ENCODE measurements around the gene RAP2B. TPM values are rescaled to one million over a fixed set of nuclear protein-coding genes. Genes with fewer than 3 reads are reported as not detected.
A peak's percentile ranks its signal among the peaks of the same experiment; 100 is the strongest.

Gene RAP2B
- polyA plus RNA-seq, 3 donors, result 17.5 to 35.5 (median 24.7) TPM

DNA sequence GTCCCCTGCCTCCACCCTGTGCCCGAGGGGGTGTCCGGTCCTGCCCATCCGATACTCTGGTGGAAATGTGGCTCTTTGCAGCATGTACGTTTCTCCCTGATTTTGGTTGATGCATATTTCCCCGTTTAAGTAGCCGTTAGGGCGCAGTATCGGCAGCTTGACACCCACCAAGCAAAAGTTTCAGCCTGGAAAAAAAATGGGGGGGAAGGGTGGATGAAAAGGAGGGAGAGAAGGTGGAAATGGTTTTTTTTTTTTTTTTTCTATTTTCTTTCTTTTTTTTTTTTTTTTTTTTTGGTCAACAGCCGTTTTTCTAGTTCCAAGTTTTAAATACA, 1.3 kb downstream of the RAP2B start:
- 0% methylated on average over 6 of the region's 9 CpGs for WGBS (ENCODE audit: insufficient coverage)
- Histone ChIP-seq H4K20me1 (ENCODE audit: insufficient read depth, low read length) (peaks cover 58% of the 10 kb centered on the region), H3K4me3 (replicated peaks in 1 of 3; ENCODE audit: low read depth in 2 of 3, low read length in 3 of 3) (peak overlapping the region; percentile 73 to 87 (median 81)), H3K27ac (ENCODE audit: low read depth in 1 of 2, low read length in 2 of 2) (peak overlapping the region; percentile 99 to 100), H3K79me2 (ENCODE audit: insufficient read depth, low read length) (peaks cover 63% of the 10 kb centered on the region), H3K27me3 (ENCODE audit: control insufficient read depth in 2 of 2, insufficient read depth in 2 of 2, low read length in 2 of 2) (no peaks in the 10 kb centered on the region), H3K9me3 (replicated peaks in 1 of 2; ENCODE audit: control insufficient read depth in 1 of 2, insufficient read depth in 1 of 2, low read length in 2 of 2) (no peaks in the 10 kb centered on the region), H3K36me3 (replicated peaks in 1 of 2; ENCODE audit: control insufficient read depth in 1 of 2, insufficient read depth in 2 of 2, low read length in 2 of 2) (peaks cover 6 to 13% of the 10 kb centered on the region in 2 donors), H3K9ac (ENCODE audit: insufficient read depth, low read length, poor library complexity, severe bottlenecking) (peak overlapping the region; percentile 93), H3K4me1 (ENCODE audit: control insufficient read depth in 1 of 2, insufficient read depth in 2 of 2, low read length in 2 of 2) (peaks cover 42 to 65% of the 10 kb centered on the region in 2 donors), H3K4me2 (replicated peaks; ENCODE audit: extremely low read depth, low read length, poor library complexity, severe bottlenecking) (peak overlapping the region; percentile 87), H2AFZ (ENCODE audit: insufficient read depth, low read depth, low read length, poor library complexity, severe bottlenecking) (peak overlapping the region; percentile 82)
- TF ChIP-seq, protein P1, sequence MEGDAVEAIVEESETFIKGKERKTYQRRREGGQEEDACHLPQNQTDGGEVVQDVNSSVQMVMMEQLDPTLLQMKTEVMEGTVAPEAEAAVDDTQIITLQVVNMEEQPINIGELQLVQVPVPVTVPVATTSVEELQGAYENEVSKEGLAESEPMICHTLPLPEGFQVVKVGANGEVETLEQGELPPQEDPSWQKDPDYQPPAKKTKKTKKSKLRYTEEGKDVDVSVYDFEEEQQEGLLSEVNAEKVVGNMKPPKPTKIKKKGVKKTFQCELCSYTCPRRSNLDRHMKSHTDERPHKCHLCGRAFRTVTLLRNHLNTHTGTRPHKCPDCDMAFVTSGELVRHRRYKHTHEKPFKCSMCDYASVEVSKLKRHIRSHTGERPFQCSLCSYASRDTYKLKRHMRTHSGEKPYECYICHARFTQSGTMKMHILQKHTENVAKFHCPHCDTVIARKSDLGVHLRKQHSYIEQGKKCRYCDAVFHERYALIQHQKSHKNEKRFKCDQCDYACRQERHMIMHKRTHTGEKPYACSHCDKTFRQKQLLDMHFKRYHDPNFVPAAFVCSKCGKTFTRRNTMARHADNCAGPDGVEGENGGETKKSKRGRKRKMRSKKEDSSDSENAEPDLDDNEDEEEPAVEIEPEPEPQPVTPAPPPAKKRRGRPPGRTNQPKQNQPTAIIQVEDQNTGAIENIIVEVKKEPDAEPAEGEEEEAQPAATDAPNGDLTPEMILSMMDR (IDR thresholded peaks at IDR 0.05), result no peak
- Mint-ChIP-seq H3K27ac (peak overlapping the region; percentile 93 to 99 (median 96)), H3K27me3 (ENCODE audit: low read depth in 3 of 3) (no peaks in the 10 kb centered on the region), H3K36me3 (peaks cover 25 to 37% of the 10 kb centered on the region in 2 donors), H3K9me3 (no peaks in the 10 kb centered on the region), H3K4me3 (peak overlapping the region; percentile 98 to 99), H3K4me1 (peaks cover 50% of the 10 kb centered on the region)
- DNase-seq, result peak in 2 of 3 donors; percentile 36 to 47
- intact Hi-C loops (cut with micrococcal nuclease), result loop anchor here (5.0 to 10.0 kb wide), 5 partner anchors 44 to 601 kb away; no protein-coding TSS in a partner anchor

DNA sequence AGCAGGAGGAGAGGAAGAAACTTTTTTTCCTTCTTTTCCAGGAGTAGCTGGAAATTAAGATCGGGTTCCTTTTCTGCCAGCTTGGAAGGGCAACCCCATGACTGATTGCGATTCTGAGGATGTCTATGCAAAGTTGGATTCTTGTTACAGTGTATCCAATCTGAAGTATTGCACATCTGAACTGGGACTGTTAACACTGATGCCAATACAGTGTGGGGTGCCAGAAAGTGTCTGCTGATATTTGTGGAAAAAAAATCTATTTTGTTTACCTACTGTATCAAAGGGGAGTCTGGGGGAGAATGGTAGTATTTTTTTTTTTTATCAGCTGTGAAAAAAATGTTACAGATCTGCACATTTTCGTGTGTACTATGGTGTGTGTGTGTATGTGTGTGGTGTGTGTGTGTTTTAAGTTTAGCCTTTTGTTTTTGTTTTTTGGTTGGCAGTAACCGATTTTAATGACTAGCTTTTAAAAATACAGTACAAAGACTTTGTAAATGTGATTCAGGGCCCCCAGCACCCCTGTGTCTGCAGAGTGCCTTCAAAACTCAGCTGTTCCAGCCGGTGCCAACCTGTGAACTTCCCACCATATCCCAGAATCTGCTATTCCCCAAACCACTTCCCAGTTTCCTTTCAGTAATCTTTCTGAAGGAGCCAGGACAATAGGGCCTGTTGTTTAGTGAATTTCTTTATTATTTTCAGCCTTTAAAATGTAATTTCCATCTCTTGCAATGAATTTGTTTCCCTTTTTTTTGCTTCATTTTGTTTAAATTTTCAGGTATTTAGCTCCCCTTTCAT, 1.9 kb downstream of the RAP2B start:
- WGBS (ENCODE audit: insufficient coverage), result 0% methylated on average over 2 of the region's 5 CpGs
- peak overlapping the region; percentile 99 to 100 for H3K27ac ChIP-seq (ENCODE audit: low read depth in 1 of 2, low read length in 2 of 2)
- intact Hi-C loops (cut with micrococcal nuclease), result loop anchor here (5.0 to 10.0 kb wide), 5 partner anchors 43 to 601 kb away; no protein-coding TSS in a partner anchor
- H3K36me3 ChIP-seq (replicated peaks in 1 of 2; ENCODE audit: control insufficient read depth in 1 of 2, insufficient read depth in 2 of 2, low read length in 2 of 2), result peaks cover 6 to 19% of the 10 kb centered on the region in 2 donors
- no peaks in the 10 kb centered on the region for H3K27me3 ChIP-seq (ENCODE audit: control insufficient read depth in 2 of 2, insufficient read depth in 2 of 2, low read length in 2 of 2)
- no peaks in the 10 kb centered on the region for H3K9me3 Mint-ChIP-seq
- H3K4me2 ChIP-seq (replicated peaks; ENCODE audit: extremely low read depth, low read length, poor library complexity, severe bottlenecking), result peak overlapping the region; percentile 87
- peak in 1 of 3 donors; percentile 15 for DNase-seq
- H3K36me3 Mint-ChIP-seq, result peaks cover 25 to 37% of the 10 kb centered on the region in 2 donors
- peaks cover 51% of the 10 kb centered on the region for H3K4me1 Mint-ChIP-seq
- H3K9me3 ChIP-seq (replicated peaks in 1 of 2; ENCODE audit: control insufficient read depth in 1 of 2, insufficient read depth in 1 of 2, low read length in 2 of 2), result no peaks in the 10 kb centered on the region
- H2AFZ ChIP-seq (ENCODE audit: insufficient read depth, low read depth, low read length, poor library complexity, severe bottlenecking), result no peak overlapping the region
- TF ChIP-seq, protein P1 (IDR thresholded peaks at IDR 0.05), result no peak
- peaks cover 69% of the 10 kb centered on the region for H3K79me2 ChIP-seq (ENCODE audit: insufficient read depth, low read length)
- peak overlapping the region; percentile 98 to 99 for H3K4me3 Mint-ChIP-seq
- no peaks in the 10 kb centered on the region for H3K27me3 Mint-ChIP-seq (ENCODE audit: low read depth in 3 of 3)
- peaks cover 63% of the 10 kb centered on the region for H4K20me1 ChIP-seq (ENCODE audit: insufficient read depth, low read length)
- H3K27ac Mint-ChIP-seq, result peak overlapping the region; percentile 93 to 99 (median 96)
- H3K9ac ChIP-seq (ENCODE audit: insufficient read depth, low read length, poor library complexity, severe bottlenecking), result peak overlapping the region; percentile 93
- peak overlapping the region; percentile 73 to 87 (median 81) for H3K4me3 ChIP-seq (replicated peaks in 1 of 3; ENCODE audit: low read depth in 2 of 3, low read length in 3 of 3)
- H3K4me1 ChIP-seq (ENCODE audit: control insufficient read depth in 1 of 2, insufficient read depth in 2 of 2, low read length in 2 of 2), result peaks cover 42 to 67% of the 10 kb centered on the region in 2 donors
